ENCODE measurements around the gene LSM7.
A peak's percentile ranks its signal among the peaks of the same experiment; 100 is the strongest.

The LSM7 gene

GRCh38 chr19:2319551-2319950 is 8.8 kb downstream of the LSM7 start:
- Histone ChIP-seq H3K27me3 (peaks cover 0 to 3% of the 10 kb centered on the region in 2 donors), H3K36me3 (peaks cover 8 to 41% (median 31%) of the 10 kb centered on the region in 3 donors), H3K9me3 (peaks cover 0 to 13% (median 11%) of the 10 kb centered on the region in 3 donors), H3K4me3 (no peak overlapping the region), H3K27ac (no peak overlapping the region), H3K4me1 (peaks cover 0 to 6% (median 0%) of the 10 kb centered on the region in 4 donors)
- no peak for TF ChIP-seq CTCF (IDR thresholded peaks at IDR 0.05)
- DNase-seq = no peak
- intact Hi-C loops (cut with DNase I; ENCODE audit: low total_unique reads) = no loop called here

DNA sequence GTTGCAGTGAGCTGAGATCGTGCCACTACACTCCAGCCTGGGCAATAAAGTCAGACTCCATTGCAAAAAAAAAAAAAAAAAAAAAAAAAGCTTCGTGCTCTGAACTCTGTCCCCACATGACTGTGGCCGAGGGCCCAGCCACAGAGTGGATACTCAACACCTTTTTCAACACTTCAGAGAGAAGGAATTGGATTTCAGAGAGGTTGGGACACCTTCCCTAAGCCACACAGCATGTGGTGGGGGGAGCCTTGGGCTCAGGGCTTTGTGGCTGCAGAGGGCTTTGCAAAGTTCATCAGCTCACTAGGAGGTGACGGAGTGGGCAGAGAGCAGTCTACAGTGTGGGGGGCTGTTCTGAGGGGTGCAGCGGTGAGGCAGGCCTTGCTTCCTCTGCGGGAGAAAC is 9.5 kb downstream of the LSM7 start:
- peaks cover 0 to 14% (median 13%) of the 10 kb centered on the region in 3 donors for H3K9me3 ChIP-seq
- H3K27ac ChIP-seq = no peak overlapping the region
- intact Hi-C loops (cut with DNase I; ENCODE audit: low total_unique reads) = no loop called here
- peaks cover 0 to 6% of the 10 kb centered on the region in 2 donors for H3K27me3 ChIP-seq
- H3K4me3 ChIP-seq = no peak overlapping the region
- no peak for DNase-seq
- TF ChIP-seq CTCF (IDR thresholded peaks at IDR 0.05) = no peak
- H3K4me1 ChIP-seq = peaks cover 0 to 6% (median 0%) of the 10 kb centered on the region in 4 donors
- peaks cover 8 to 34% (median 25%) of the 10 kb centered on the region in 3 donors for H3K36me3 ChIP-seq

DNA sequence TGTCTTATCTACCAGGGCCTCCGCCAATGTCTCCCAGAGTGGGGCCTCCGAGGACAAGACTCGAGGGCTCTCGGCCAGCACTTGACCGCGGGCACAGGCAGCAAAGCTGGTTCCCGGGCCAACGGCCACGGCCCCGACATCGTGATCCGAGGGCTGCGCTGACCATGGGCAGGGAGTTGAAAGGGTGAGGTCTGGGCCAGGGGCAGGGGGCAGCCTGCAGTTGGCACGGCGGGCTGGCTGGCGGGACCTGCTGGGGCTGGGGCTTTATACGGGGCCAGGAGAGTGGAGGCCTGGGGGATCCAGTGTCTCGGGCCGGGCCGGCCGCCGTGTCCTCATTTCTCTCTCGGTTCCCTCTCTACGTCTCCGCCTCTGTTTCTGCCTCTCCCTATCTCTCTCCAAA is 10.6 kb downstream of the LSM7 start:
- peaks cover 3 to 23% (median 13%) of the 10 kb centered on the region in 3 donors for H3K36me3 ChIP-seq
- intact Hi-C loops (cut with DNase I; ENCODE audit: low total_unique reads) = no loop called here

DNA sequence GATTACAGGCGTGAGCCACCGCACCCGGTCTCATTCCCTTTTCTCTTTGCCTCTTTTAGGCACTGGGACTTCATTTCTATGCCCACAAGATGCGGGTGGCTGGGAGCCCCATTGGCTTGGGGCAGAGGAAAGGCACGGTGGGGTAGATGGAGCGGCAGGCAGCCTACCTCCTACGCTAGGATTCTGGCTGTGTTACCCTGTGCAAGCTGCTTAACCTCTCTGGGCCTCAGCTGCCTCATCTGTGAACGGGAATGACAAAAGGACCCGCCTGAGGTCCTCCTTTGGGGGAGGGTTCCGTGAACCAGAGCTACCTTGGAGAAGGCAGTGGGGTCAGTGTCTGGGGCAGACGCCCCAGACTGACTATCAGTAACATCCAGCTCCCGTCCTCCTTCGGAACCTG is 11.1 kb downstream of the LSM7 start:
- intact Hi-C loops (cut with DNase I; ENCODE audit: low total_unique reads) = no loop called here
- Histone ChIP-seq H3K27me3 (peaks cover 0 to 20% of the 10 kb centered on the region in 2 donors), H3K4me3 (no peak overlapping the region), H3K4me1 (peaks cover 0 to 6% (median 0%) of the 10 kb centered on the region in 4 donors), H3K27ac (no peak overlapping the region), H3K36me3 (peaks cover 0 to 18% (median 12%) of the 10 kb centered on the region in 3 donors), H3K9me3 (peaks cover 0 to 14% (median 13%) of the 10 kb centered on the region in 3 donors)
- no peak for DNase-seq
- no peak for TF ChIP-seq CTCF (IDR thresholded peaks at IDR 0.05)

More for the DNA sequence above, 10.6 kb downstream of the LSM7 start:
- peaks cover 0 to 6% (median 0%) of the 10 kb centered on the region in 4 donors for H3K4me1 ChIP-seq
- no peak overlapping the region for H3K27ac ChIP-seq
- no peak for DNase-seq
- no peak for TF ChIP-seq CTCF (IDR thresholded peaks at IDR 0.05)
- H3K27me3 ChIP-seq = peaks cover 0 to 15% of the 10 kb centered on the region in 2 donors
- H3K9me3 ChIP-seq = peaks cover 0 to 14% (median 13%) of the 10 kb centered on the region in 3 donors
- H3K4me3 ChIP-seq = no peak overlapping the region

DNA sequence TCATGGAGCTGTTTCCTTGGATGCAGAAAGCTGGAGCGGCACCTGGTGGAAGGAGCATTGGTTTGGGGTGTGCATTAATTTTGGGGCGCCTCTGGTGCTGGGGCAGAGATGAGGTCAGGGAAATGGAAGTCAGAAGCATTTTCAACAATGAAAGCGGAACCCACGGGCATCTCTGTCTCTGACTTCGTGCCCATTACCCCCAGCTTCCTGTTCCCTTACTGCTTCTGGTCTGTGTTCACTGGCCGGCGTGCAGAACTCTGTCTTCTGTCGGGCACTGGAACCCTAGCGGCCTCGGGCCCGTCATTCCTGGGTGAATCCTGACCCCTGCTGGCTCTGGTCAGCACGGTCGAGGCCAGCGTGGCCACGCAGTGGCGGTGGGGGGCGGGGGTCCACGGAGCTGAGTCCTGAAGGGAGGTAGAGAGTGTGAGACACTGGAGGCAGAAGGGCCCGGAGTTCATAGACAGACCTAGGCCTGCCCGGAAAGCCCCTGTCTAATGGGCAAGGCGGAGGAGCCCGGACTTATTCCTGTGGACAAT is 12.5 kb downstream of the LSM7 start:
- peaks cover 0 to 4% (median 0%) of the 10 kb centered on the region in 3 donors for H3K36me3 ChIP-seq
- H3K4me3 ChIP-seq = no peak overlapping the region
- H3K9me3 ChIP-seq = peaks cover 0 to 14% (median 13%) of the 10 kb centered on the region in 3 donors
- peak; percentile 66 to 77 for DNase-seq
- H3K27ac ChIP-seq = no peak overlapping the region
- H3K27me3 ChIP-seq = peaks cover 0 to 32% of the 10 kb centered on the region in 2 donors
- peak; percentile 28 to 49 for TF ChIP-seq CTCF (IDR thresholded peaks at IDR 0.05)
- intact Hi-C loops (cut with DNase I; ENCODE audit: low total_unique reads) = no loop called here
- H3K4me1 ChIP-seq = peaks cover 0 to 6% (median 0%) of the 10 kb centered on the region in 4 donors
